ENCODE results near the gene TSPAN15. TPM values are rescaled to one million over a fixed set of nuclear protein-coding genes. Genes with fewer than 3 reads are reported as not detected.

The TSPAN15 gene
- total RNA-seq, 1 experiment from 2014 or later = 8.3 TPM

GRCh38 chr10:69506487-69506833 lies 55.2 kb downstream of the TSPAN15 start (continued):
- TF ChIP-seq ZNF425 (CRISPR knock-in tag; conservative IDR thresholded peaks at IDR 0.05) = no peak
- no peak for TF ChIP-seq NR1H2 (CRISPR knock-in tag; IDR thresholded peaks at IDR 0.05)
- no peak for TF ChIP-seq E2F5 (CRISPR knock-in tag; IDR thresholded peaks at IDR 0.05)
- no peak for TF ChIP-seq AR (CRISPR knock-in tag; IDR thresholded peaks at IDR 0.05)

GRCh38 chr10:69506834-69507713 lies 55.8 kb downstream of the TSPAN15 start:
- Mint-ChIP-seq H3K27me3 (ENCODE audit: low read depth) (no peaks in the 10 kb centered on the region), H3K36me3 (no peaks in the 10 kb centered on the region), H3K4me3 (peak overlapping the region; percentile 31; the same call in 1 of the 2 replicates), H3K9me3 (no peaks in the 10 kb centered on the region), H3K4me1 (peaks cover 16% of the 10 kb centered on the region), H3K27ac (peak overlapping the region; percentile 43; the same call in 1 of the 2 replicates)
- ChIA-PET POLR2A (interaction anchor here (0.7 kb wide), 1 partner anchor 427 kb away, joined by 10 read pairs; no protein-coding TSS in a partner anchor), CTCF (interaction anchor here (0.6 to 3.4 kb wide), 35 partner anchors 9 to 359 kb away, joined by 3 to 40 read pairs (median 4); partner anchors contain the start of genes NEUROG3, TACR2 and TSPAN15)
- ATAC-seq (peak; percentile 9; the same call in 1 of the 2 replicates), DNase-seq (ENCODE audit: low spot score) (peak; percentile 28)
- TF ChIP-seq FOXP1 (CRISPR knock-in tag; IDR thresholded peaks at IDR 0.05; ENCODE audit: borderline replicate concordance) (0 out of 2 replicates have a peak, but pooled peaks have one; percentile 44), TCF7 (CRISPR knock-in tag; IDR thresholded peaks at IDR 0.05; ENCODE audit: low read depth) (no peak), TP53 (CRISPR knock-in tag; IDR thresholded peaks at IDR 0.05) (no peak), GTF2I (CRISPR knock-in tag; conservative IDR thresholded peaks at IDR 0.05) (no peak)

- no peak overlapping the region for H3K27ac Mint-ChIP-seq
- CTCF ChIA-PET = interaction anchor here (0.6 to 3.4 kb wide), 5 partner anchors 59 to 128 kb away, joined by 3 to 40 read pairs (median 7); partner anchors contain the start of gene TSPAN15
- no peaks in the 10 kb centered on the region for H3K9me3 Mint-ChIP-seq
- H3K27me3 Mint-ChIP-seq (ENCODE audit: low read depth) = no peaks in the 10 kb centered on the region
- peaks cover 15% of the 10 kb centered on the region for H3K4me1 Mint-ChIP-seq
- no peaks in the 10 kb centered on the region for H3K36me3 Mint-ChIP-seq
- DNase-seq (ENCODE audit: low spot score) (no peak), ATAC-seq (no peak)
- POLR2A ChIA-PET = no interaction called here
- H3K4me3 Mint-ChIP-seq = no peak overlapping the region
- TF ChIP-seq MLX (CRISPR knock-in tag; IDR thresholded peaks at IDR 0.05) = no peak
- TF ChIP-seq NFYB (CRISPR knock-in tag; conservative IDR thresholded peaks at IDR 0.05; ENCODE audit: low read depth) = no peak
- no peak for TF ChIP-seq E2F5 (CRISPR knock-in tag; IDR thresholded peaks at IDR 0.05)
- no peak for TF ChIP-seq USF1 (CRISPR knock-in tag; IDR thresholded peaks at IDR 0.05)
- TF ChIP-seq GRHL2 (CRISPR knock-in tag; IDR thresholded peaks at IDR 0.05; ENCODE audit: insufficient replicate concordance, severe bottlenecking) = no peak
- TF ChIP-seq USF2 (CRISPR knock-in tag; IDR thresholded peaks at IDR 0.05) = no peak
- TF ChIP-seq IRF1 (CRISPR knock-in tag; IDR thresholded peaks at IDR 0.05) = no peak
- no peak for TF ChIP-seq ZNF425 (CRISPR knock-in tag; conservative IDR thresholded peaks at IDR 0.05)
These were observed 57.6 kb downstream of the TSPAN15 start for GRCh38 chr10:69508738-69509340.

All from WTC11 (cell line).